GM10266 (cell line): ENCODE results near the gene CACNA1C.

ENCODE experiments used
- DNase-seq: peaks from one replicate; pipeline ENCODE4 v3.0.0; 2012; ENCODE audit errors: extremely low spot score
- CTCF ChIP-seq: IDR thresholded peaks from 2 replicates; pipeline ENCODE4 v1.5.1; 2012; ENCODE audit warnings: mild to moderate bottlenecking, low read depth; ENCODE audit not compliant: control insufficient read depth, insufficient read depth; ENCODE audit errors: missing control alignments

CACNA1C gene

DNA sequence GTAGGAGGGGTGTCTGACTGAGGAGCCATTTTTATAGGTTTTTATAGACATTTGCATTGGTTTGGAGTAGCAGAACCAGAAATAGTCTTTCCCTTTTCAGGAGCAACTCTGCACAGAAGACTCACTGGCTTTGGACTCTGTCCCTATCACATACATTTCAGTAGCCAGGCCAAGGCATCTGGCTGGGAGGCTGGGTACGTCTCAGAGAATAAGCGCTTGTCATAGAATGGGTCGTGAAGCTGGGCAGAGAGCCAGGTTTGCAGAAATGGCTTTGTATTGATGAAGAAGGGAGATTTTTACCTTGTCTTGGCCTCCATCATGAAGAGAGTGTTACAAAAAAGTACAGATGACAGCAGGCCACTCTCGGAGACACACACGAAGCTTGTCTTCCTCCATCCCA, 98.6 kb downstream of the CACNA1C start:
- TF ChIP-seq CTCF: no peak
- DNase-seq: no peak

DNA sequence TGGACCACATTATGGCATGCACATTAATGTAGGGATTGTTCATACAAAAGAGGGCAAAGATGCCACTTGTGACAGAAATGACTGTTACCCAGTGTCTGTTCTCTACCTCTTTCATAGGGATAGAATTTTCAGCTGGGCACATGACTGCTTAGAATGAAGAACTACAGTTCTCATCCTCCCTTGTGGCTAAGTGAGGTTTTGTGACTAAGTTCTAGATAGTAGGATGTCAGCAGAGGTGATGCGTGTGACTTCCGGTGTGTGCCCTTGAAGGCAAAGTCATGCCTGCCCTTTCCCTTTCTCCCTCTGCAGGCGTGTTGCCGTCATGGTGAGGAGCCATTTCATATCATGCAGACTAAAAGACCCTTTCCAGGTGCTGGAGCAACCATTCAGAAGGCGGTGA, 99.3 kb downstream of the CACNA1C start:
- no peak for TF ChIP-seq CTCF
- no peak for DNase-seq

GRCh38 chr12:2154050-2154449, 101.3 kb downstream of the CACNA1C start:
- TF ChIP-seq CTCF: no peak
- no peak for DNase-seq

DNA sequence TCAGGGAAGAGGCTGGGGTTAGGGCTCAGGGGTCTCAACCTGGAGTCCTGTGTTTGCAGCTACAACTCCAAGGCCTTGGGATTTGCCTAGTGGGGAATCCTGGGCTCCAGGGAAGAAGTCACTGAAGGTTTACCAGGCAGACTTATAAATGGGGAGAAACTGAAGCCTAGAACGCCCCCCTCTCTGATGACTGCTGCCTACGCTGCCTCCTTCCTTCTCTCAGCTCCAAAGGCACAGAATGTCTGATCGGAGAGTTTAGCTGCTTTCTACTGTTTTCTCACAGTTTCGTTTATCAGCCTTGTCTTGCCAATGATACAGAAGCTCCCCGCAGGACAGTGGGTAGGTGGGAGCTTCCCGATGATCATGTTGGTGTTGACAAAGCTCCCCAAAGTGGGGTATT, 101.7 kb downstream of the CACNA1C start:
- DNase-seq: no peak
- no peak for TF ChIP-seq CTCF

DNA sequence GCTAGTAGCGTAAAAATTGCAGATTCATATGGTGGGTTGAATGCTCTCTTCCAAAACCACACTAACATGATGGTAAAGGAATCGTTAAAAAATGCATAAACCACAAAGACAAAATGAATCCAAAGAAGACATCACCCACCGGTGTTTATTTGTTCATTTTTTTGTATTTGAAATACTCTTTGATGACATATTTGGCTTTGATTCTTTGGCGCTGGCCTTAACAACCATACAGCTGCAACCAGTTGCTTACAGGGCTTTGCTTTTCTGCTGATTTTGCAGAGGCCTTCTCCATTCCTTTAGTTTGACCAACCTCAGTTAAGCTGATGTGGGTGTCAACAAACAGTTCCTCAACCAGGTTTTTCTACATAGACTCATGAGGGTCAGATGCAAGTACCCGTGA, 103.5 kb downstream of the CACNA1C start:
- no peak for TF ChIP-seq CTCF
- no peak for DNase-seq

GRCh38 chr12:2160043-2160442, 107.3 kb downstream of the CACNA1C start:
- DNase-seq: no peak
- no peak for TF ChIP-seq CTCF

- TF ChIP-seq CTCF: no peak
- DNase-seq: no peak
Observed at GRCh38 chr12:2161473-2161872, 108.7 kb downstream of the CACNA1C start.
